Osteocyte (in vitro differentiated cells): ENCODE data around the gene APH1B. TPM values are rescaled to one million over a fixed set of nuclear protein-coding genes. Genes with fewer than 3 reads are reported as not detected.

Experiments
- DNase-seq: peaks from one replicate; pipeline ENCODE4 v3.0.0; 2021; ENCODE audit warnings: mixed read lengths; ENCODE audit not compliant: unreplicated experiment; ENCODE audit errors: extremely low spot score
- H3K27ac Mint-ChIP-seq: one replicate; pipeline ENCODE4 v1.8.0; 2021; ENCODE audit warnings: mild to moderate bottlenecking, mixed read lengths; ENCODE audit not compliant: unreplicated experiment
- H3K27me3 Mint-ChIP-seq: one replicate; pipeline ENCODE4 v1.8.0; 2021; ENCODE audit warnings: mixed read lengths; ENCODE audit not compliant: unreplicated experiment
- H3K36me3 Mint-ChIP-seq: one replicate; pipeline ENCODE4 v1.8.0; 2021; ENCODE audit warnings: mixed read lengths; ENCODE audit not compliant: unreplicated experiment
- H3K4me1 Mint-ChIP-seq: one replicate; pipeline ENCODE4 v1.8.0; 2021; ENCODE audit warnings: mixed read lengths; ENCODE audit not compliant: unreplicated experiment
- H3K4me3 Mint-ChIP-seq: one replicate; pipeline ENCODE4 v1.8.0; 2021; ENCODE audit warnings: mild to moderate bottlenecking, moderate library complexity, mixed read lengths; ENCODE audit not compliant: unreplicated experiment
- H3K9me3 Mint-ChIP-seq: one replicate; pipeline ENCODE4 v1.8.0; 2021; ENCODE audit warnings: mixed read lengths; ENCODE audit not compliant: unreplicated experiment
- CTCF ChIP-seq: fragments of 200-600 bp; sonication (generic); IDR thresholded peaks from 2 replicates; pipeline ENCODE4 v1.5.0; 2021; ENCODE audit warnings: antibody characterized with exemption, mild to moderate bottlenecking, moderate library complexity
- long read RNA-seq: library from polyadenylated mRNA; unstranded; transcript quantifications from one replicate; pipeline ENCODE4 v2.0.0, GENCODE V29; 2021
- total RNA-seq: library from RNA; stranded (reverse); gene quantifications from 2 replicates; pipeline ENCODE4 v1.2.1, GENCODE V29; 2021

Gene APH1B
- 13.9 and 15.9 TPM in 2 replicates for total RNA-seq
- long read RNA-seq, full-length matches to known transcripts, result 14 of 17 reads
- long read RNA-seq, partial matches to known transcripts, result 0 of 17 reads
- long read RNA-seq, other reads (novel, unspliced or antisense), result 3 of 17 reads

- peak; percentile 91 for DNase-seq
Measured at GRCh38 chr15:63277038-63277892, at the start of gene APH1B. APH1B (plus strand) TSS chr15:63277605; CDS start chr15:63277624, 19 bp downstream.

GRCh38 chr15:63227689-63228088 lies 49.7 kb upstream of the APH1B start:
- Mint-ChIP-seq H3K4me3 (peak overlapping the region; percentile 20), H3K4me1 (peaks cover 39% of the 10 kb centered on the region), H3K27ac (peak overlapping the region; percentile 77), H3K36me3 (no peaks in the 10 kb centered on the region), H3K27me3 (no peaks in the 10 kb centered on the region), H3K9me3 (no peaks in the 10 kb centered on the region)
- no peak for TF ChIP-seq CTCF
- no peak for DNase-seq

More at GRCh38 chr15:63277038-63277892, at the start of gene APH1B:
- peak within 1 kb of the TSS; percentile 87 for H3K4me3 Mint-ChIP-seq
- peak; percentile 18 for TF ChIP-seq CTCF
- peaks cover 22% of the 10 kb centered on the region for H3K4me1 Mint-ChIP-seq
- H3K27ac Mint-ChIP-seq, result peak within 1 kb of the TSS; percentile 92
- H3K9me3 Mint-ChIP-seq, result no peaks in the 10 kb centered on the region
- H3K27me3 Mint-ChIP-seq, result no peaks in the 10 kb centered on the region
- H3K36me3 Mint-ChIP-seq, result peaks cover 5% of the 10 kb centered on the region

- no peak overlapping the region for H3K4me3 Mint-ChIP-seq
- H3K4me1 Mint-ChIP-seq, result peaks cover 70% of the 10 kb centered on the region
- H3K9me3 Mint-ChIP-seq, result no peaks in the 10 kb centered on the region
- no peak for DNase-seq
- no peak for TF ChIP-seq CTCF
- no peaks in the 10 kb centered on the region for H3K27me3 Mint-ChIP-seq
- H3K27ac Mint-ChIP-seq, result no peak overlapping the region
- H3K36me3 Mint-ChIP-seq, result no peaks in the 10 kb centered on the region
Measured at GRCh38 chr15:63231206-63231605, 46.2 kb upstream of the APH1B start.

GRCh38 chr15:63231706-63232105 lies 45.7 kb upstream of the APH1B start:
- Mint-ChIP-seq H3K9me3 (no peaks in the 10 kb centered on the region), H3K4me3 (no peak overlapping the region), H3K4me1 (peaks cover 70% of the 10 kb centered on the region), H3K27me3 (no peaks in the 10 kb centered on the region), H3K36me3 (no peaks in the 10 kb centered on the region), H3K27ac (peak overlapping the region; percentile 23)
- no peak for DNase-seq
- no peak for TF ChIP-seq CTCF

- DNase-seq, result no peak
- no peak overlapping the region for H3K4me3 Mint-ChIP-seq
- no peaks in the 10 kb centered on the region for H3K9me3 Mint-ChIP-seq
- H3K4me1 Mint-ChIP-seq, result peaks cover 70% of the 10 kb centered on the region
- TF ChIP-seq CTCF, result no peak
- peak overlapping the region; percentile 14 for H3K27ac Mint-ChIP-seq
- no peaks in the 10 kb centered on the region for H3K36me3 Mint-ChIP-seq
- H3K27me3 Mint-ChIP-seq, result no peaks in the 10 kb centered on the region
Measured at GRCh38 chr15:63232405-63232804, 45.0 kb upstream of the APH1B start.
